Skeletal muscle cell (primary cell): Measurements from ENCODE around the gene TMTC2.

Experiments
- DNase-seq: peaks from one replicate; pipeline ENCODE4 v3.0.0-alpha.2; 2010; ENCODE audit warnings: low read depth
- H3K4me3 ChIP-seq: 2 replicates; pipeline ENCODE4 v1.5.1; 2011; ENCODE audit warnings: low read depth, mild to moderate bottlenecking, control low read depth, low read length, moderate library complexity

The TMTC2 gene

DNA sequence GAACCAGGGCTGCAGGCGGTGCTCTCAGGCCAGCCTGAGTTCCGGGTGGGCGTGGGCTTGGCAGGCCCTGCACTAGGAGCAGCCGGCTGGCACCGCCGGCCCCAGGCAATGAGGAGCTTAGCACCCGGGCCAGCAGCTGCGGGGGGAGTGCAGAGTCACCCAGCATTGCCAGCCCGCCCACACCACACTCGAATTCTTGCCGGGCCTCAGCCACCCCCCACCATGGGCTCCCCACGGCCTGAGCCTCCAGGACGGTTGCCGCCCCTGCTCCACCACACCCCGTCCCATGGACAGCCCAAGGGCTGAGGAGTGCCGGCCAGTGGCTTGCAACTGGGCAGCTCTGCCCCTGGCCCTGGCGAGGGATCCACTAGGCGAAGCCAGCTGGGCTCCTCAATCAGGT lies 453.4 kb downstream of the TMTC2 start:
- no peak for DNase-seq
- no peak overlapping the region for H3K4me3 ChIP-seq

- DNase-seq, result no peak
- H3K4me3 ChIP-seq, result no peak overlapping the region
These were observed 454.8 kb downstream of the TMTC2 start for GRCh38 chr12:83141460-83141994.

DNA sequence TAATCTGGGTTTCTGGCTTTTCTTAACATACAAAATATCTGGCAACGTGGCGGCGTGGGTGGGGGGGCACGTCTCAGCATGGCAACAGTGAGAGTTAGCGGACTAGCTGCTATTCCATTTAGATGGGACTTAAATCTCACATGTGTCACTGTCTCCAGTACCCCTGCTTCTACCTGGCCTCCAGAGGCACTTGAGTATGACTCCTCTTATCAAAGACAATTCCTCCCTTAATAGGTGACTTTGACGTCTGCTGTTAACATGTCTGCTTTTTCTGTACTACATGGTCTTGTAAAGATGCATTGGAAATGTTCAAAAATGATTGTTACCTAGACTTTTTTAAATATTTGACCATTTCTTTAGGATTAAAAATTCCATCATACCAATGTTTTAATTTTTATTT lies 456.2 kb downstream of the TMTC2 start:
- H3K4me3 ChIP-seq, result no peak overlapping the region
- DNase-seq, result no peak

- DNase-seq, result no peak
- H3K4me3 ChIP-seq, result no peak overlapping the region
These were observed 457.2 kb downstream of the TMTC2 start for GRCh38 chr12:83143950-83144349.

GRCh38 chr12:83145325-83145840 lies 458.7 kb downstream of the TMTC2 start:
- no peak for DNase-seq
- no peak overlapping the region for H3K4me3 ChIP-seq

DNA sequence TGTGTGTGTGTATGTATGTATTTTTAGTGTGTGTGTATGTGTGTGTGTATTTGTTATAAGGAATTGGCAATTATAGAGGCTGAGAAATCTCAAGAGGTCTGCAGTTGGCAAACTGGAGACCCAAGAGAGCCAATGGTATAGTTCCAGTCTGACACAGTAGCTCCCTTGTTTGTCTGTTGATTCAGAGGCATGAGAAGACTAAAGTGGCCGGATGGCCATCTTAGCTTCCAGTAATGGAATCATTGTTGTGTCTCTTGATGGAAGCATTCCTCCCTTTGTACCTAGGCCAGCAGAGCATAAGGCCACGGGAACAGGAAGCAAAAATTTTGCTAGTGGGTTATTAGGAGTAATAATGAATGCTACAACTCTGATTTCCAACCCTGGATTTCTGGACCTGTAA lies 460.6 kb downstream of the TMTC2 start:
- no peak overlapping the region for H3K4me3 ChIP-seq
- DNase-seq, result no peak

DNA sequence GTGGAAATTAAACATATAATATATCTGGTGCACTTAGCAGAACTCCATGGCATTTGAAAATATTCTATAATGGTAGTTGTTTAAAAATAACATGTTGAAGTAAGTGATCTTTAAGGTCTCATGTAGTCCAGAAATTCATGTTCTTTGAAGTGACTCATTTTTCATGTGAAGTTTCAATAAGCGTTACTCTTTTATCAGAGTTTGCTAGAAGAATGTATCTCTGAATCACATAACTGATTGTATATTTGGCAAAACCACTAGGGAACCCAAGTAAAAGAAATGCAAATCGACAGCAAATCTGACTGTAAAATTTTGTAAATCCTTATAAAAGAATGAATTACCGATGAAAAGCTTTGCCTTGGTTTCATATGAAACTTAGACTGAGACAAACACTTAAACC lies 463.3 kb downstream of the TMTC2 start:
- no peak overlapping the region for H3K4me3 ChIP-seq
- no peak for DNase-seq

DNA sequence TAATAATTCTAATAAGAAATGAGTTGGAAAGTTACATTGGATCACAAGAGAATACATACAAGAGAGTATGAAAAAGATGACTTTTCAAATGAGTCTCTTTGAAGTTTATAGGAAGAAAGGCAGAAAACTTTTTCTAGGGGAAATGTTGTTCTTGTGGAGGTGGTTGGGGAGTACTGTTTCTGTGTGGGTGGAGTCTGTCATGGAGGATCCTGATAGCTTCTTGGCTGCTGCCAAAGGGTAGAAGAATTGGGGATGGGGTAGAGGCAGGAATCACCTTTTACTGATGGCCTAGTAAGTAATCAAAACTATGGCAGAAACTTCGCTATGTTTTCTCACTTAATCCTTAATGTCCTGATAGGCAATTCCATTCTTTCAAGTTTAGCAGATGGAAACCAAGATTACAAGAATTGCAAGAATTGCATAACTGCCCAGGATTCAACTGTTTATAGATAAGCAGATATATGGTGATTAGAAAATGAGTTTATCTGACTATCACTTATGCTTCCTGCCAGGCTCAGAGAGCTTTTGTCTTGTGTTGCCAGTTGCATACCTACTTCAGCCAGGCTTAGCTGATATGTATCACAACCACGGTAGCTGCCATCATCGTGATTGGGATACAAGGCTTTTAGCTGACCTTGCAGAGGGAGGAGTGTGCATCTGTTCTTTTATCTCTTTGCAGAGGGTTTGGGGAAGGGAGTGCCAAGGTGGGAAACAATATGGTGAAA lies 463.9 kb downstream of the TMTC2 start:
- no peak overlapping the region for H3K4me3 ChIP-seq
- DNase-seq, result no peak

- H3K4me3 ChIP-seq, result no peak overlapping the region
- no peak for DNase-seq
These were observed 466.5 kb downstream of the TMTC2 start for GRCh38 chr12:83153177-83153576.

DNA sequence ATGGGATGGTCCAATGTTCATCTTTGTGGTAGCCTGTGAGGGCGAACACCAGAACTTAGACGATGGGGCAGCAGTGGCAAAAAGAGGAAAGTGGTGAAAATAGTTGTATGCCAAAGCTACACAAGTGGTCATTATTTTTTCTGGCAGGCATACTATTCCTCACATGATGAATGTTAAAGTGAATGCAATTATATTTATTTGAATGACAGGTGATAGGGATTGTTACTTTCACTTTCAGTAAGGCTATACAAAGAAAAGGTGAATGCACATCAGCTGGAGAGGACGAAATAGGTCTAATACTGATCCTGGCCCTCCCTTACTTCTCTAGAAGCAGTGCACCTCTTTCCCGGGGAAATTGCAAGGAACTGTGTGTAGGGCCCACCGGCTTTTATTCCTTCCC lies 470.1 kb downstream of the TMTC2 start:
- no peak overlapping the region for H3K4me3 ChIP-seq
- no peak for DNase-seq

GRCh38 chr12:83157604-83158003 lies 470.9 kb downstream of the TMTC2 start:
- DNase-seq, result no peak
- no peak overlapping the region for H3K4me3 ChIP-seq

- no peak for DNase-seq
- no peak overlapping the region for H3K4me3 ChIP-seq
These were observed 472.0 kb downstream of the TMTC2 start for GRCh38 chr12:83158613-83159207.

GRCh38 chr12:83161456-83161855 lies 474.8 kb downstream of the TMTC2 start:
- H3K4me3 ChIP-seq, result no peak overlapping the region
- peak; percentile 9 for DNase-seq

DNA sequence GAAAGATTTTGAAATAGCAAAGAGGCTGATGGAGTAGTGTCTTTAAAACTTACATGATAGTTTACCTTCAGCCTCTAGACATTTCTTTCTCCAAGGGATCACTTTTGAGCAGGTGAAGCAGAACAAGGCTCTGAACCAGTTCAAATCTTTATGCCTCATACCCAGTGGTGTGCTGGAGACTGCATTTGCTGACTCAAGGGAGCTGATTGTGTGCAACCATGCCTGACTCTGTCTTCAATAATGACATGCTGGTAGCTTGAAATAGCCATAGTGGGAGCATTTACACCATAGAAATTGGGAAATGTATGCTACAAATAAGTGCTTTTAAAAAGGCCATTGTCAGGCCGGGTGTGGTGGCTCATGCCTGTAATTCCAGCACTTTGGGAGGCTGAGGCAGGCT lies 482.0 kb downstream of the TMTC2 start:
- no peak overlapping the region for H3K4me3 ChIP-seq
- no peak for DNase-seq

GRCh38 chr12:83172441-83172840 lies 485.7 kb downstream of the TMTC2 start:
- no peak overlapping the region for H3K4me3 ChIP-seq
- DNase-seq, result no peak

DNA sequence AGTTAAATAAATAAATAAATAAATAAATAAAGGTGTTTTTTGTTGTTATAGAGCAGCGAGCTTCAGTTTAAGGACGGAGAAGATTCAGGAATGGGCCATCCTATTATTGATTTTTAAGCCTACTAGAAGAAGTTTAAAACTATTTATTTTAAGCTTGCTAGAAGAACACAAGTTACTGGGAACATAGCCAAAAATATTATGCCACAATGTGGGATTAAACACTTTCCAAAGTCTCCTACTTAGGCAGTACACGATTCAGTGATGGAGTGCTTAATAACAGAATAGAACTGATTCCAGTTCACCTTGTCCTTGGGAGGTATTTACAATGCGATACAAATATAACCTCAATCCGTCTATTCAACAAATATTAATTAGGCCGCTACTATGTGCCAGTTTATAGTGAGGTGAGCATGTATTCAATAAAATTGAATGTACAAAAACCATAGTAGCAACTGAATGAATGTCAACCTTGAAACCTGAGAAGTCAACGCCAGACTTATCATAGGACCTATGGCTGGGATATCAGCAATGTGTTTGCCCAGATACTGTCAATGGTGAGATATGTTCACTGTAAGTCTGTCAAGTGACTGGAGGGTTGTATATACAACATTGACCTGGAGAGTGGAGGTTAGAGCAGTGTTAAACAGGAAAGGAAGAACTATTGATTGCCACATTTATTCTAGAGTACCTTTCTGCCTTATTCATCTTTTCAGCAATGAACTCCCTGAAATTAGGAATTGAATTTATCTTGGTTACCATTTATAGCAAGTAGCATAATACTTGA lies 486.4 kb downstream of the TMTC2 start:
- H3K4me3 ChIP-seq, result no peak overlapping the region
- no peak for DNase-seq

GRCh38 chr12:83179999-83180398 lies 493.3 kb downstream of the TMTC2 start:
- DNase-seq, result no peak
- no peak overlapping the region for H3K4me3 ChIP-seq

DNA sequence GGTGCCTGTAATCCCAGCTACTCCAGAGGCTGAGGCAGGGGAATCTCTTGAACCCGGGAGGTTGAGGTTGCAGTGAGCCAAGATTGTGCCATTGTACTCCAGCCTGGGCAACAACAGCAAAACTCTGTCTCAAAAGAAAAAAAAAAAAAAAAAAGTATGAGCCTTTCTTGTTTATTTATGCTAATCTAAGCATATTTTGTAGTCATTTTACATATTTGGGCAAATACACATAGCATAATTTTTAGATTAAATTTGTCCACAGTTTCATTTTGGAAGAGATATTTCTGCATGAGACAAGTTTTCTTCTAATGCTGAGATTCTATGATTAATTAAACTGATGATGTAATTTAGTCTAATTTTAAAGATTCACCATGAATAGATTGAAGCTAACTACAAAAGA lies 494.4 kb downstream of the TMTC2 start:
- DNase-seq, result no peak

DNA sequence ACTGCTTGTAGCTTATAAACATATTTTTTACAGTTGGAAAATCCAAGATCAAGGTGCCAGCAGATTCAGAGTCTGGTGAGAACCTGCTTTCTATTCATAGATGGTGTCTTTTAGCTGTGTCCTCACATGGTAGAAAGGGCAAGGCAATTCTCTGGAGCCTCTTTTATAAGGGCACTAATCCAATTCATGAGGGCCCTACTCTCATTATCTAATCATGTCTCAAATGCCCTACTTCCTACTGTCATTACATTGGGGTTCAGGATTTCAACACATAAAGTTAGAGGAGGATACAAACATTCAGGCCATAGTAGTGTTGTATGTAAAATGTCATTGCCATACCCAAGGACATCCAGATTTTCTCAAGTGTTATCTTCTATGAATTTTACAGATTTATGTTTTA lies 496.4 kb downstream of the TMTC2 start:
- DNase-seq, result no peak
- no peak overlapping the region for H3K4me3 ChIP-seq

More for the DNA sequence above, 494.4 kb downstream of the TMTC2 start:
- no peak overlapping the region for H3K4me3 ChIP-seq
